Transverse colon (tissue), 4 donors: Measurements from ENCODE around the gene NTMT1. TPM values are rescaled to one million over a fixed set of nuclear protein-coding genes. Genes with fewer than 3 reads are reported as not detected.

Experiments
- DNase-seq: peaks from one replicate; pipeline ENCODE4 v3.0.0-alpha.2; 2019
- H3K27ac ChIP-seq, 4 donors: fragments of 200-600 bp; sonication (generic); 2 replicates each; pipeline ENCODE4 v1.5.1; 2016 to 2018; ENCODE audit warnings: inconsistent platforms in 4 of 4
- H3K27me3 ChIP-seq: fragments of 200-600 bp; sonication (generic); 2 replicates; pipeline ENCODE4 v1.5.1; 2017; ENCODE audit warnings: inconsistent platforms
- H3K36me3 ChIP-seq, 4 donors: fragments of 200-600 bp; sonication (generic); 2 replicates each; pipeline ENCODE4 v1.5.1; 2017 to 2019; ENCODE audit warnings: inconsistent platforms in 4 of 4
- H3K4me1 ChIP-seq, 4 donors: fragments of 200-600 bp; sonication (generic); 2 replicates each; pipeline ENCODE4 v1.5.1; 2017 to 2020; ENCODE audit warnings: inconsistent platforms in 4 of 4
- H3K4me3 ChIP-seq, 4 donors: fragments of 200-600 bp; sonication (generic); 1 replicate in 1 of 4; 2 replicates in 3 of 4; pipeline versions ENCODE4 v1.5.1 to v1.6.1; 2017 to 2019; ENCODE audit warnings: inconsistent platforms in 4 of 4
- H3K9me3 ChIP-seq, 2 donors: fragments of 200-600 bp; sonication (generic); 2 replicates each; pipeline ENCODE4 v1.5.1; 2017 to 2019; ENCODE audit warnings: inconsistent platforms in 2 of 2
- CTCF ChIP-seq, 5 experiments: fragments of 200-600 bp in 3 of 5; fragments of 450-650 bp in 2 of 5; sonication (generic) in 3 of 5; IDR thresholded peaks; 1 replicate in 2 of 5; 2 replicates in 3 of 5; pipeline ENCODE4 v1.5.1; 2016 to 2017; ENCODE audit warnings: antibody characterized with exemption in 5 of 5, inconsistent platforms in 3 of 5, mild to moderate bottlenecking in 2 of 5, moderate library complexity in 1 of 5
- EP300 ChIP-seq: sonication (generic); formaldehyde crosslinking; IDR thresholded peaks from one replicate; pipeline ENCODE4 v1.6.1; 2017; ENCODE audit warnings: antibody characterized with exemption, low read depth
- POLR2A ChIP-seq: fragments of 450-650 bp; IDR thresholded peaks from one replicate; pipeline ENCODE4 v1.6.1; 2016; ENCODE audit warnings: antibody characterized with exemption, mild to moderate bottlenecking, moderate library complexity
- POLR2AphosphoS5 ChIP-seq, 3 donors: sonication (generic); formaldehyde crosslinking; IDR thresholded peaks; one replicate each; pipeline ENCODE4 v1.6.1; 2016; ENCODE audit warnings: antibody characterized with exemption in 3 of 3
- WGBS, 2 donors: methylation state at CpG; one replicate each; pipeline ENCODE4 v1.1.5; 2018; ENCODE audit warnings: low coverage in 1 of 2; 5-methylcytosine and 5-hydroxymethylcytosine counted together
- in situ Hi-C, 4 donors: fragments of 200-750 bp; cut with MboI; loops; one replicate each; pipeline versions ENCODE4 v1.15.0 to v1.15.1; 2017; ENCODE audit warnings: low sequenced_read_pairs in 3 of 4, low pct_ligation_motif_present in 1 of 4, low pct_unique_long_range_greater_than_20kb in 1 of 4
- intact Hi-C: fragments of 100-400 bp; cut with DNase I; formaldehyde crosslinking; loops from one replicate; pipeline ENCODE4 v1.15.1; 2023; ENCODE audit warnings: low total_unique reads
- total RNA-seq, 4 donors: library from RNA; depleted of rRNA; stranded (reverse); fragments of >200 nt; gene quantifications; one replicate each; pipeline ENCODE4 v1.1.0, GENCODE V29; 2016

The NTMT1 gene
- total RNA-seq, 4 donors from 2014 or later: 11.3 to 19.1 (median 14.3) TPM

GRCh38 chr9:129637102-129637501 lies 11.1 kb downstream of the NTMT1 start:
- Histone ChIP-seq H3K4me1 (peaks cover 11 to 18% (median 13%) of the 10 kb centered on the region in 4 donors), H3K27ac (no peak overlapping the region), H3K9me3 (no peaks in the 10 kb centered on the region), H3K4me3 (no peak overlapping the region), H3K27me3 (no peaks in the 10 kb centered on the region), H3K36me3 (peaks cover 0 to 22% (median 8%) of the 10 kb centered on the region in 4 donors)
- DNase-seq: no peak
- no peak for TF ChIP-seq EP300
- TF ChIP-seq POLR2A: no peak
- no peak for TF ChIP-seq POLR2AphosphoS5 (IDR thresholded peaks at IDR 0.05)
- no peak for TF ChIP-seq CTCF (IDR thresholded peaks at IDR 0.05)
- intact Hi-C loops (no loop called here), in situ Hi-C loops (no loop called here)
- 56% methylated on average over 4 of the region's 9 CpGs; no CpG with 5 or more reads in 1 of the 2 donors for WGBS, 2 donors

DNA sequence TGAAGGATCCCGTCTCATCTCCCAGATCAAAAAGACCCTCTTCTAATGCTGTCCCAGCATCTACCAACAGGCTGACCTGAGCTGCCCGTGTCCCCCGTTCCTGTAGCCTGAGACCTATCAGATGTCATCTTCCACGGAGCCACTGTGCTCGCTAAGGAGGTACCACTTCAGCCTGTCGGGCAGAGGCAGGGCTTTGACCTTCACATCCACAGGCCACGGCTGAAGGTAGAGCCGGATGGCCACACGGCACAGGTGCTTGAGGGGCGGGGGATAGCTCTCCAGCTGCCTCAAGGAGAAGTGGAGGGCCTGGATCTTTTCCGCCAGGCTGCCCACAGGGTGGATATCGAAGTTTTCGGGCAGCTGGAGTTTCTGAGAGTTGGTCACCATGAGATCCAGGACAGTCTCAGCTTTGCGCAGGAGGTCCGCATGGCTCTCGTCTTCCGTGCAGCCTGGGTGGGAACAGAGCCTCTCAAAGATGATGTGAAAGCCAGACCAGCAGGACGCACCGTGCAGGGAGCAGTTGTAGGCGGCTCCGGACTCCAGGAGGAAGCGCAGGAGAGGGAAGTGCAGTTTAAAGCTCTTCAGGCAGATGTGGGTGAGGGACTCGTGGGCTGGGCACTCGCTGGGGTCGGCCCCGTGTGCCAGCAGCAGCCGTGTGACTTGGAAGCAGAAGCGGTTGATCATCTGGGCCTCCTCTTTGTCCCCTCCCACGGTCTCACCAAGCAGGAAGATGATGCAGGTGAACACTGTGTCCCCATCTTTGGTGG lies 11.9 kb downstream of the NTMT1 start:
- intact Hi-C loops: no loop called here
- Histone ChIP-seq H3K9me3 (no peaks in the 10 kb centered on the region), H3K36me3 (peaks cover 0 to 22% (median 8%) of the 10 kb centered on the region in 4 donors), H3K27me3 (no peaks in the 10 kb centered on the region), H3K4me1 (peaks cover 12 to 23% (median 17%) of the 10 kb centered on the region in 4 donors), H3K27ac (no peak overlapping the region), H3K4me3 (no peak overlapping the region)
- TF ChIP-seq POLR2AphosphoS5 (IDR thresholded peaks at IDR 0.05) (no peak), EP300 (no peak), CTCF (IDR thresholded peaks at IDR 0.05) (no peak), POLR2A (no peak)
- DNase-seq: no peak
- WGBS, 2 donors: 83 to 86% methylated on average over 1 to 22 of the region's 29 CpGs
- in situ Hi-C loops: no loop called here

DNA sequence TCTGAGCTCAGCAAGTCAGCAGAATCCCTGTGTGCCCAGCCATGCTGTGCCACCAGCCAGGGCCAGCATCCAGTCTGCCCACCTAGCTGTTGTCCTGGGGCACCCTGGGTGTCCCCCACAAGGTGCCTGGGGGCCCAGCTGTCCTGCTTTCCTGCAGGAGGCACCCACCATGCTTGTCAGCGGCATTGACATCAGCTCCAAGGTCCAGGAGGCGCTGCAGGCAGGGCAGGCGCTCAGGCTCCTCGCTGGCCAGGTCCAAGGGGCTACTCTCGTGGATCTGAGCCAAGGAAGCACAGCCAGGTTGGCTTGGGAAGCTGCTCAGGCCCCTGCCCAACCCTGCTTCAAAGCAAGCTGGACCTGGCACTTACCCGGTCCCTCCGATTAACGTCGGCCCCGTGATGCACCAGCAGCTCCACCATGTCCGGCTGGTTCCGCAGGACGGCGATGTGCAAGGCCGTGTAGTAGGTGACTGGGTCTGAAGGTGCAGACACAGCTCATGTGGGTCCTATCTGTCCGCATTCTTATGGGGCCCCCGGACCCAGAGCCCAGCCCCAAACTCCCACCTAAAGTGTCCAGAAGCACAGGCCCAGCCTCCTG lies 13.2 kb downstream of the NTMT1 start:
- TF ChIP-seq POLR2AphosphoS5 (IDR thresholded peaks at IDR 0.05) (peak in 1 of 3 donors; percentile 6), CTCF (IDR thresholded peaks at IDR 0.05) (no peak)
- Histone ChIP-seq H3K4me1 (peaks cover 12 to 23% (median 17%) of the 10 kb centered on the region in 4 donors), H3K36me3 (peaks cover 0 to 17% (median 8%) of the 10 kb centered on the region in 4 donors), H3K4me3 (no peak overlapping the region), H3K27ac (no peak overlapping the region), H3K9me3 (no peaks in the 10 kb centered on the region), H3K27me3 (no peaks in the 10 kb centered on the region)
- intact Hi-C loops: no loop called here
- in situ Hi-C loops: no loop called here
- WGBS, 2 donors: 87% methylated on average over 17 of the region's 17 CpGs; no CpG with 5 or more reads in 1 of the 2 donors
- no peak for DNase-seq

DNA sequence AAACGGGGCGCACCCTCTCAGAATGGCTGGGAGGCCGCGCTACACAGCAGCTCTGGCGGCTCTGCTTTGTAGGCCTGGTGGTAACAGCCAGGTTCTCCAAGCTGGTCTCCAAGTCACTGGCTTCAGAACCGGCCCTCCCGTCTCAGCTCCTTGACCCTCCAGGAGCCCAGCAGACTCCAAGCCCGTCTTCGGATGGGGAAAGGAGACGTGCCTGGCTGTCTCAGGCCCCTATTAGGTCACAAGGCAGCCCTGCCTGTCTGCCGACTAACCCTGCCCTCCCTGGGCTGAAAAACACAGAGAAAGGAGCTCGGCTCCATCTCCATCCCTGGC lies 13.8 kb downstream of the NTMT1 start:
- TF ChIP-seq POLR2AphosphoS5 (IDR thresholded peaks at IDR 0.05) (no peak), CTCF (IDR thresholded peaks at IDR 0.05) (no peak), EP300 (no peak), POLR2A (no peak)
- no peaks in the 10 kb centered on the region for H3K27me3 ChIP-seq
- in situ Hi-C loops: loop anchor here in 2 of 4 donors (10.0 kb wide), 1 partner anchor 145 kb away; no protein-coding TSS in a partner anchor
- DNase-seq: no peak
- H3K9me3 ChIP-seq: no peaks in the 10 kb centered on the region
- 73% methylated on average over 12 of the region's 12 CpGs; no CpG with 5 or more reads in 1 of the 2 donors for WGBS, 2 donors
- intact Hi-C loops: loop anchor here (10.0 kb wide), 1 partner anchor 155 kb away; no protein-coding TSS in a partner anchor
- peaks cover 12 to 23% (median 17%) of the 10 kb centered on the region in 4 donors for H3K4me1 ChIP-seq
- H3K36me3 ChIP-seq: peaks cover 0 to 12% (median 6%) of the 10 kb centered on the region in 4 donors
- H3K4me3 ChIP-seq: no peak overlapping the region
- H3K27ac ChIP-seq: no peak overlapping the region
